Stomach smooth muscle (tissue), 2 donors: ENCODE data around the gene WWTR1.
A peak's percentile ranks its signal among the peaks of the same experiment; 100 is the strongest.

Source experiments
- H3K27ac ChIP-seq: one replicate; pipeline ENCODE4 v1.7.0; 2013; ENCODE audit warnings: mild to moderate bottlenecking, low read length, inconsistent platforms
- H3K27me3 ChIP-seq, 2 donors: one replicate each; pipeline ENCODE4 v1.7.0; 2013; ENCODE audit warnings: low read length in 2 of 2; ENCODE audit not compliant: insufficient read depth in 2 of 2, control insufficient read depth in 1 of 2
- H3K36me3 ChIP-seq, 2 donors: one replicate each; pipeline ENCODE4 v1.7.0; 2013; ENCODE audit warnings: low read length in 2 of 2; ENCODE audit not compliant: control insufficient read depth in 2 of 2, insufficient read depth in 2 of 2
- H3K4me1 ChIP-seq: one replicate; pipeline ENCODE4 v1.7.0; 2013; ENCODE audit warnings: low read length; ENCODE audit not compliant: control insufficient read depth, insufficient read depth
- H3K4me3 ChIP-seq, 2 donors: one replicate each; pipeline ENCODE4 v1.7.0; 2013; ENCODE audit warnings: low read length in 2 of 2
- H3K9ac ChIP-seq, 2 donors: one replicate each; pipeline ENCODE4 v1.7.0; 2013; ENCODE audit warnings: low read length in 2 of 2, mild to moderate bottlenecking in 1 of 2
- H3K9me3 ChIP-seq, 2 donors: one replicate each; pipeline ENCODE4 v1.7.0; 2013; ENCODE audit warnings: low read length in 2 of 2; ENCODE audit not compliant: control insufficient read depth in 2 of 2
- donor health status: healthy.
- donor health status: Pancreatic carcinoma.

Gene WWTR1

DNA sequence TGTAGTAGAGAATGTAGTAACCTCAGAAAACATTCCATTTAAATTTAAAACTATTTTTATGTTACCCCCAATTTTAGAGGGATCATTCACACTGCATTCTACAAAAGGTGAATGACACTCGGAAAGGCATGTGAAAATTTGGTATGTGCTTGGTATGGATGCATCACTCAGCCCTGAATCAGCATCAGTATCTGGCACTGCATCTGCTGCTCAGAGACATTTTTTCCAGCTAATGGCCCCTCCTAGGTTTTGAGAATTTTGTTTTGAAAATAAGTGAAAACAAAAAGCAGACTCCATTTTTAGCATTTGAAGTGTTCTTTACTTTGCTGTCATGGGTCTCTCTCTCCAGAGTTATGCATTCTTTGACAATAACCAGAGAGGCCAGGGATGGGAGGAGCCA, 15.6 kb upstream of the WWTR1 start:
- no peaks in the 10 kb centered on the region for H3K9me3 ChIP-seq
- no peaks in the 10 kb centered on the region for H3K27me3 ChIP-seq
- no peaks in the 10 kb centered on the region for H3K36me3 ChIP-seq
- H3K9ac ChIP-seq: no peak overlapping the region
- H3K4me3 ChIP-seq: no peak overlapping the region
- no peaks in the 10 kb centered on the region for H3K4me1 ChIP-seq
- no peak overlapping the region for H3K27ac ChIP-seq

DNA sequence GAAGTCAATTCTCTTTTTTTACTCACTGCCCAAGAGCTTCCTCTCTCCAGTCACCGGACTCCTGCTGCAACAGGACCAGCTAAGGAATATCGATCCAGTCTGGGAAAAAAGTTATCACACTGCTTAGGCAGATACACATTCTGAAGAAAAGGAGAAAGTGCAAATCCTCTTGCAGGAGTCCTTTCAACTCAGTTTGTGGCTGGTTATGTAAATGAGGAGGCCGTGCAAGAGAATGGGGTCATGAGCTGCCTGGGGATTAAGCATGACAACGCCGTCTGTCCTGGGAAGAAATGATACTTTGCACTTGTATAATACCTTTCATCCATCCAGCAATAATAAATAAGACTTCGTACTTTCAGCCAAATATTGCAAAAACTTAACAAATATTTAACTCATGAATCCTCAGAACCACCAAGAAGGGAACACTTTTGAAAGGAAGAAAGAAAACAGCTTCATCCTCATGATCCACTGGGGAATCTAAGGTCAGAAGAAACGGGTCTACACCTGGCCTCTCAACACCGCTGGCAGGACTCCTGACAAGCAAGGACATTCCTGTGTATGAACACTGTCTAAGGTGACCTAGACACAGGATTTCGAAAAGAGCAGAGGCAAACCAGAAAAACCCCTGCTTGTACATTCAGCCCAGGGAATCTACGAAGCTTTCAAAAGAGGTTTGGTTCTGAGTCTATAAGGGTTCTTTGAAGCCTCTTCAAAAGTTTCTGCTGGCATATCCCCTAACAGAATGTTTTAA, 13.1 kb upstream of the WWTR1 start:
- Histone ChIP-seq H3K36me3 (no peaks in the 10 kb centered on the region), H3K4me1 (no peaks in the 10 kb centered on the region), H3K9me3 (no peaks in the 10 kb centered on the region), H3K27me3 (no peaks in the 10 kb centered on the region), H3K4me3 (no peak overlapping the region), H3K9ac (no peak overlapping the region), H3K27ac (no peak overlapping the region)

DNA sequence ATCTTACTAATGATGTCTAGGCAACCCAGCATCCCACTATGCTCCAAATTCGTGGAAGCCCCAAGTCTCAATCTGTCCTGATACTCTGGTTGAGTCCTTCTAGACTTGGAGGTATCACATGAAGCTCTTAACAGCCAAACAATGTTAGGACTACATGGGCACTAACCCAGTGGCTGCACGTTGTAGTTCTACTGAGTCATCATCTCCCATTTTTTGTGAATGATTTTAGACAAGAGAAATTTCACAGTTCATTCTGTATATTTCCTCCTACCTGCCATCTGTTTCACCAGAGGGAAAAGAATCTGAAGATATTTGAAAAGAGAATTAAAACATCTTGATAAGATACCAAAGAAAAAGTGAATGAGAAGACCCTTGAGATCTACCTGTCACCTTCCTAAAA, 9.8 kb upstream of the WWTR1 start:
- no peaks in the 10 kb centered on the region for H3K4me1 ChIP-seq
- H3K36me3 ChIP-seq: no peaks in the 10 kb centered on the region
- no peak overlapping the region for H3K4me3 ChIP-seq
- no peak overlapping the region for H3K27ac ChIP-seq
- H3K27me3 ChIP-seq: no peaks in the 10 kb centered on the region
- no peak overlapping the region for H3K9ac ChIP-seq
- H3K9me3 ChIP-seq: no peaks in the 10 kb centered on the region

DNA sequence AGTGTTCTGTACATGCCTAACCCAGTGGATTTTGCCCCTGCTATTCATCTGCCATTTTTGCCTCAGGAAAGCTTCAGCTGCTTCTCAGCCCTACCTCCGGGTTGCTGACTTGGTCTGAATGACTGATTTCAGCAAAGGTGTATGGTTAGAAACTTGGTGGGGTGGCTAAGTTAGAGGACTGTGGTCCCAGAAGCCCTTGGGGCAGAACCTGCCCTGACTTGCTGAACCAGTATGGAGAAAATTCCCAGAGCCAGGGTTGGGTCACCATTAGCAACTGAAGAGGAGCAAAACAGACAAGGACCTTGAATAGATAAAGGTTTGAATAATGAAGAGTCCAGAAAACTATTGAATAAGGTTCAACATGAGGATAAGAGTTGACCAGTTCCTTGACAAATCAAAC, 6.1 kb upstream of the WWTR1 start:
- Histone ChIP-seq H3K4me3 (no peak overlapping the region), H3K36me3 (no peaks in the 10 kb centered on the region), H3K9me3 (no peaks in the 10 kb centered on the region), H3K27ac (no peak overlapping the region), H3K9ac (no peak overlapping the region), H3K4me1 (peaks cover 7% of the 10 kb centered on the region), H3K27me3 (no peaks in the 10 kb centered on the region)

DNA sequence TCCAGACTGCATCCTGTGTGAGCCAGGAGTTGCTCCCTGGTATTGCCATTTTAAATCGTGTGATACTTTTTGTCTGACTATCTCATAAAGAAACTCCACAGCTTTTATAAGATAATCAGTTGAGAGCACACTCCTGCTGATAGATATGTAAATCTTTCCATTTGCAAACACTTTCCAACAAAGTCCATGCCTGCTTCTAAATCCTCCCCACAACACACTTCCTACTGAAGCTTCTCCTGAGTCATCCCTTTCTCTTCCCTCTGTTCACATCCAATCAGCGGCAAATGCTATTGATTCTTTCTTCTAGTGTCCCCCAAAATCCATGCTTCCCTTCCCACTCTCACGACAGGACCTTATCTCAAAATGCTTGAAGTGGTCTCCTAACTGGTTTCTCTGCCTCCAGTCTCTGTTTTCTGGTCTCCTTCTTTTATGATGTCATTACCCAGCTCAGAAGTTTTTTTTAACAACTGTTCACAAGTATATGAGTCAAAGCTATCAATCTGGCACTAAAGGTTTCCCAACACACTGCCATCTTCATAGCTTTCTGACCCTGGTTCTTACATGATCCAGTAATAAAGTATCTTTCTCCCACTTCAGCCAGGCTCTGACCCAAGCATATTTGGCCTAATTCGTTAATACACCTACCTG, 4.5 kb upstream of the WWTR1 start:
- no peak overlapping the region for H3K27ac ChIP-seq
- H3K4me3 ChIP-seq: no peak overlapping the region
- no peak overlapping the region for H3K9ac ChIP-seq
- peaks cover 14% of the 10 kb centered on the region for H3K4me1 ChIP-seq
- H3K36me3 ChIP-seq: no peaks in the 10 kb centered on the region
- no peaks in the 10 kb centered on the region for H3K9me3 ChIP-seq
- H3K27me3 ChIP-seq: no peaks in the 10 kb centered on the region

DNA sequence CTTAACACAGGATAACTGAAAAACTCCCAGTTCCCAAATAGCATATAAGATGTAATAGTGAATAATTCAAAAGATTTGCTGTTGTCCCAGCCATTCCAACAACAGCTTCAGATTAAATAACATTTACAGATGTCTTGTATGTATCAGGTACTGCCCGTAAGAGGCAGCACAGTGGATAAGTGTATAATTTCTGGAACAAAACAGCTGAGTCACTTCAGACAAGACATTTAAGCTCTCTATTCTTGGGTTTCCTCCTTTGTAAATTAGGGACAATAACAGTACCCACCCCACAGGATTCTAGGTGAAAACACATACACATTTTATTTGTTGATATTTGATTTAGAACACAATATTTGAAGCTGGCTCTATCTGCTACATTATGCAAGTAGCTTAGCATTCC, 2.6 kb upstream of the WWTR1 start:
- Histone ChIP-seq H3K27me3 (no peaks in the 10 kb centered on the region), H3K9ac (no peak overlapping the region), H3K9me3 (no peaks in the 10 kb centered on the region), H3K4me3 (no peak overlapping the region), H3K36me3 (no peaks in the 10 kb centered on the region), H3K4me1 (peaks cover 14% of the 10 kb centered on the region), H3K27ac (peak overlapping the region; percentile 100)

DNA sequence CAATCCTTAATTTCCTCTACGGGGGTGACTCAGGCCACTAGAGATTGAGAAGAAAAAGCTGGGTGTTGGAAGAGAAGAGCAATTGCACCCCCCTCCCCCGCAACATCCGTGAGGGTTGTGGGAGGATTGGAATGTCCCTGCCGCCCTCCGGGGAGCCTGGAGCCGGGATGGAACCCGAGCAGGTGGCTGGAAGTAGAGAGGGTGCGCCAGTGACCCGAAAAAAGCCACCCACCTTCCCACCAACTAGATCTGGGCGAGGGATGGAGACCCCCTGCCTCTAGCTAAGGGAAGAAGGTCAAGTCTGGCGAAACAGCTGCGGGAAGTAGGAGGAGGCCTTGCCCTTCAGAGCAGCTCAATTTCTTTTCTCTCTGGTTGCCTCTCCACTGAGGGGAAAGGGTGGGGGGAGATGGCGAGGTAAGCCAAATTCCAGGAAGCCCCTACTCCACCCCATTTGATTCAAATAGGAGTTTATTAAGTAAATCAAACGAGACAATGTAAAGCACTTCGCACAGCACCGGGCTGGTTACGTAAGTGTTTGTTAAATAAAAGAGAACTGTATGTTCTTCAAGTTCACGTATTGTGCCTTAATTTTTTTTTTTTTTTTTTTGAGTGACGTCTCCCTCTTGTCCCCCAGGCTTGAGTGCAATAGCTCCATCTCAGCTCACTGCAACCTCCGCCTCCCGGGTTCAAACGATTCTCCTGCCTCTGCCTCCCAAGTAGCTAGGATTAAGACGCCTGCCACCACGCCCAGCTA, 1.1 kb upstream of the WWTR1 start:
- Histone ChIP-seq H3K27me3 (no peaks in the 10 kb centered on the region), H3K9me3 (no peaks in the 10 kb centered on the region), H3K4me1 (peaks cover 14% of the 10 kb centered on the region), H3K9ac (peak overlapping the region; percentile 97 to 98), H3K36me3 (no peaks in the 10 kb centered on the region), H3K4me3 (peak overlapping the region; percentile 93 to 96), H3K27ac (peak overlapping the region; percentile 100)

DNA sequence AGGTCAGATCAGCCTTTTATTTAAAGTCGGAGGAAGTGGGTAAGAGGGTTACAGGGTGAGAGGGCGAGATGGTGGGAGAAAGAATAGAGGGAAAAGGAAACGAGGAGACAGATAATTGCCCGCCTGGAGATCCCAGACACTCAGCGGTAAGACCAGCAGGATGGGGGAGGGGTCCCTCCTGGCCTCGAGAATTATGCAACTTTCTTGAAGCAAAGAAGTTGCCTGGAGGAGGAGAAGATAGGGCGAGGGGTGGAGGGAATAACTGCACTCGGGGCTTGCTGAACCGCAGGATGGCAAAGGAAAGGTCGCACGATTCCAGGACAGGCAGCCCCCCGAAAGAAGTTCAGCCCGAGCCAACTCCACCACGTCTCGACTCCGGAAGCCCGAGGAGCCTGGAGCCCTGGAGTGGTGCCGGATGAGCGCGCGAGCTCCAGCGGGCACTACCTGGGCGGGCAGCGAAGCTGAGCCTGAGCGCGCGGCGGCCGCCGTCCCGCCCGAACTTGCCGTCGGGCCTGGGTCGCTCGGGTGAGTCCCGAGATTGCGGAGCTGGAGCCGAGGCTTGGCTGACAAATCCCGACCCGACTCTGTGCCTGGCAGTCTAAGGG, 402 bp downstream of the WWTR1 start:
- Histone ChIP-seq H3K27ac (peak overlapping the region; percentile 100), H3K27me3 (no peaks in the 10 kb centered on the region), H3K36me3 (peaks cover 0 to 6% of the 10 kb centered on the region in 2 donors), H3K4me1 (peaks cover 14% of the 10 kb centered on the region), H3K9me3 (no peaks in the 10 kb centered on the region), H3K9ac (peak overlapping the region; percentile 97 to 98), H3K4me3 (peak overlapping the region; percentile 93 to 96)

DNA sequence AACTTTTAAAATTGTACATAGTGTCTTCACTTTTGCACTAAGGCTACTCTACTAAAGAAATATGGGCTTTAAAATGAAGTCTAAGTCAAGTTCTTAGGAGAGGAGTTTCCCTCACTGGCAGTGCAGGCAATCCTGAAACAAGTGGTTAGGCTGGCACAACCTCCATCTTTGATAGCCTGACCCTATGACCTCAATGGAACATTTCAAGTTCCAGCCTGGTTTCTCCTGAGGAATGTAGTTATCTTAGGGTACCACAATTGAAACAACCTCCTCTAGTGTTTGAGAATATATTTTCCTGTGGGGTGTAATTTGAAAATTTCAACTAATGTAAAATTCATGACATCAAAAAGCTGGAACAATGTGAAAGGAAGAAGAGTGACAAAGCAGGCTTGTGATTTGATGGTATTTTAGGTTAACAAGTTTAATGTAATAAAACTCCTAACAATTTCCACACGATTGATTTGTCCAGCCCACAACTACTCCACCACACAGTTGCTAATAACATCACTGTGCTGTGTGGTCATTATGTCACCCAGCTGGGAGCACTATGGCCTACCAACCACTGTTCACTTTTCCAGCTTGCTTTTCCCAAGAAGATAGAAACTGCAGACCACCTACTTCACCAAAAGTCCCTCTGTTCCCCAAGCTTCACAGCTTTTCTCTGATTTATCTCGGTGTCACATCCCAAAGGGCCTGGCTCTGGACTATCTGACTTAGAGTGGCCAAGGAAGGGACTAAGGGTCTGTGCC, 1.8 kb downstream of the WWTR1 start:
- peak overlapping the region; percentile 97 to 98 for H3K9ac ChIP-seq
- no peaks in the 10 kb centered on the region for H3K9me3 ChIP-seq
- H3K27ac ChIP-seq: peak overlapping the region; percentile 100
- peaks cover 14% of the 10 kb centered on the region for H3K4me1 ChIP-seq
- H3K27me3 ChIP-seq: no peaks in the 10 kb centered on the region
- peaks cover 0 to 9% of the 10 kb centered on the region in 2 donors for H3K36me3 ChIP-seq
- H3K4me3 ChIP-seq: peak overlapping the region; percentile 93 to 96

DNA sequence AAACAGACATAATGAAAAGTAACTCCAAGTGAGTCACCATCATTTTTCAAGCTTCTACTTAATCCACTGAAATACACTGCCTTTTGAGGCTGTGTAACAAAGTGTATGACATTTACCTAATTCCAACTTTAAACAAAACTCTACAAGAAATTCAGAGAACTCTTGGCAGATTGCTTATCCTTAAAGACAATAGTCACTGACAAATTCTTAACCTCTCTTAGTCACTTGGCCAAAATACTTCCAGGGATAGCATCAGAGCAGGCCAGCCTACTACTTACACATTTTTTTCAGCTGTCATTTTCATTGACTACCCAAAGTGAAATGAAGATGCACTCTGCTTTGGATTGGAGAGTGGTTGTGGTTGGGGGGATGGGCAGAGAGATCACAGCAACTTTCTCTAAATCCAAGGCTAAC, 3.6 kb downstream of the WWTR1 start:
- Histone ChIP-seq H3K9ac (no peak overlapping the region), H3K27me3 (no peaks in the 10 kb centered on the region), H3K36me3 (peaks cover 0 to 17% of the 10 kb centered on the region in 2 donors), H3K4me3 (peak overlapping the region; percentile 66 to 96), H3K9me3 (no peaks in the 10 kb centered on the region), H3K27ac (no peak overlapping the region), H3K4me1 (peaks cover 12% of the 10 kb centered on the region)
